Liver (tissue), 3 donors: ENCODE results near the gene CHDH.

Experiments used
- CTCF ChIP-seq: fragments of 150-350 bp; IDR thresholded peaks from 2 replicates; pipeline ENCODE4 v1.5.1; 2017; ENCODE audit warnings: improper control_type of control experiment, low read depth, low read length; ENCODE audit not compliant: missing input control
- EGR1 ChIP-seq, 2 donors: IDR thresholded peaks; 2 replicates each; pipeline ENCODE4 v1.6.1; 2016 to 2018; ENCODE audit warnings: antibody characterized with exemption in 2 of 2, low read depth in 2 of 2
- GABPA ChIP-seq, 2 donors: IDR thresholded peaks in 1 of 2; conservative IDR thresholded peaks in 1 of 2; 2 replicates each; pipeline ENCODE4 v1.6.1; 2016; ENCODE audit warnings: antibody characterized with exemption in 2 of 2, mild to moderate bottlenecking in 1 of 2, moderate library complexity in 1 of 2
- JUND ChIP-seq, 2 donors: IDR thresholded peaks; 2 replicates each; pipeline ENCODE4 v1.6.1; 2016; ENCODE audit warnings: antibody characterized with exemption in 2 of 2
- MAX ChIP-seq: IDR thresholded peaks from 2 replicates; pipeline ENCODE4 v1.6.1; 2016; ENCODE audit warnings: antibody characterized with exemption
- NR2F2 ChIP-seq: IDR thresholded peaks from 2 replicates; pipeline ENCODE4 v1.6.1; 2016; ENCODE audit warnings: antibody characterized with exemption
- REST ChIP-seq: IDR thresholded peaks from 2 replicates; pipeline ENCODE4 v1.6.1; 2016; ENCODE audit warnings: antibody characterized with exemption, mild to moderate bottlenecking
- TAF1 ChIP-seq: conservative IDR thresholded peaks from 2 replicates; pipeline ENCODE4 v1.6.1; 2016; ENCODE audit warnings: antibody characterized with exemption, mild to moderate bottlenecking
- YY1 ChIP-seq: IDR thresholded peaks from 2 replicates; pipeline ENCODE4 v1.6.1; 2016; ENCODE audit warnings: antibody characterized with exemption, mild to moderate bottlenecking
- donor health status: healthy.
- donor health status: healthy.

GRCh38 chr3:53890726-53891475, 44.7 kb upstream of the CHDH start:
- TF ChIP-seq YY1 (no peak), CTCF (no peak), NR2F2 (no peak), MAX (no peak), REST (no peak), JUND (IDR thresholded peaks at IDR 0.05) (peak; percentile 27 to 47), TAF1 (no peak), EGR1 (IDR thresholded peaks at IDR 0.05; ENCODE audit: low read depth in 2 of 2) (no peak), GABPA (IDR thresholded peaks at IDR 0.05 in 1 of 2, conservative IDR thresholded peaks at IDR 0.05 in 1 of 2) (no peak)
